Endodermal cell (in vitro differentiated cells): ENCODE measurements around the gene PRUNE1. TPM values are rescaled to one million over a fixed set of nuclear protein-coding genes. Genes with fewer than 3 reads are reported as not detected.

Experiments used
- DNase-seq: peaks from one replicate; pipeline ENCODE4 v3.0.0-alpha.2; 2017
- H3K27ac ChIP-seq: 2 replicates; pipeline ENCODE4 v1.5.1; 2013; ENCODE audit warnings: mild to moderate bottlenecking, low read depth, low read length, moderate library complexity
- H3K27me3 ChIP-seq: 2 replicates; pipeline ENCODE4 v1.6.1; 2013; ENCODE audit warnings: mild to moderate bottlenecking, low read length, moderate library complexity; ENCODE audit not compliant: insufficient read depth, control insufficient read depth, poor library complexity, severe bottlenecking
- H3K36me3 ChIP-seq: 2 replicates; pipeline ENCODE4 v1.7.0; 2013; ENCODE audit warnings: mild to moderate bottlenecking, low read length, moderate library complexity; ENCODE audit not compliant: control insufficient read depth, insufficient read depth
- H3K4me1 ChIP-seq: one replicate; pipeline ENCODE4 v1.7.0; 2013; ENCODE audit warnings: low read length; ENCODE audit not compliant: control insufficient read depth, insufficient read depth
- H3K4me3 ChIP-seq: 2 replicates; pipeline ENCODE4 v1.5.1; 2013; ENCODE audit warnings: mild to moderate bottlenecking, low read length, moderate library complexity
- H3K9ac ChIP-seq: 2 replicates; pipeline ENCODE4 v1.6.1; 2013; ENCODE audit warnings: mild to moderate bottlenecking, low read length, moderate library complexity; ENCODE audit not compliant: poor library complexity, severe bottlenecking; ENCODE audit errors: extremely low read depth
- H3K9me3 ChIP-seq: 2 replicates; pipeline ENCODE4 v1.6.1; 2013; ENCODE audit warnings: mild to moderate bottlenecking, low read length, moderate library complexity; ENCODE audit not compliant: control insufficient read depth
- H3K27ac Mint-ChIP-seq: 2 replicates; pipeline ENCODE4 v1.8.0; 2020; ENCODE audit warnings: mixed read lengths
- H3K27me3 Mint-ChIP-seq: 2 replicates; pipeline ENCODE4 v1.8.0; 2021; ENCODE audit warnings: mild to moderate bottlenecking, mixed read lengths; ENCODE audit not compliant: insufficient read depth
- H3K36me3 Mint-ChIP-seq: 2 replicates; pipeline ENCODE4 v1.8.0; 2020; ENCODE audit warnings: low read depth, mixed read lengths
- H3K4me1 Mint-ChIP-seq: 2 replicates; pipeline ENCODE4 v1.8.0; 2020; ENCODE audit warnings: mixed read lengths
- H3K4me3 Mint-ChIP-seq: 2 replicates; pipeline ENCODE4 v1.8.0; 2020; ENCODE audit warnings: mild to moderate bottlenecking, moderate library complexity, mixed read lengths
- H3K9me3 Mint-ChIP-seq: 2 replicates; pipeline ENCODE4 v1.8.0; 2020; ENCODE audit warnings: mild to moderate bottlenecking, mixed read lengths
- CTCF ChIP-seq: fragments of 200-600 bp; sonication (generic); conservative IDR thresholded peaks from 2 replicates; pipeline ENCODE4 v1.5.0; 2021; ENCODE audit warnings: antibody characterized with exemption, mild to moderate bottlenecking
- WGBS, 2 experiments: methylation state at CpG; one replicate each; pipeline versions ENCODE4 v1.1.5 to v1.1.7; 2013; ENCODE audit warnings: missing lambda C conversion rate in 2 of 2, mixed read lengths in 1 of 2; ENCODE audit not compliant: insufficient coverage in 1 of 2, insufficient read length in 1 of 2; 5-methylcytosine and 5-hydroxymethylcytosine counted together
- total RNA-seq, 2 donors: library from RNA; stranded (reverse); fragmentation: NEBNext Ultra II Directional in 1 of 2; extraction: Animal tissue kit (Norgen Biotek cat#: 25700) in 1 of 2; gene quantifications; 2 replicates in 1 of 2; 3 replicates in 1 of 2; pipeline ENCODE4 v1.2.1, GENCODE V29; 2021

PRUNE1 gene
- total RNA-seq, 2 donors from 2014 or later: 23.8 to 29.3 TPM

- H3K9ac ChIP-seq: no peak overlapping the region
- no peak overlapping the region for H3K27ac Mint-ChIP-seq
- no peaks in the 10 kb centered on the region for H3K9me3 Mint-ChIP-seq
Measured at GRCh38 chr1:150985179-150985825, 22.9 kb upstream of the PRUNE1 start.

GRCh38 chr1:150987924-150988323 lies 20.3 kb upstream of the PRUNE1 start:
- 80 to 90% methylated on average over 2 to 7 of the region's 7 CpGs for WGBS, 2 experiments
- no peak overlapping the region for H3K4me3 Mint-ChIP-seq

More at GRCh38 chr1:150985179-150985825, 22.9 kb upstream of the PRUNE1 start:
- no peaks in the 10 kb centered on the region for H3K27me3 Mint-ChIP-seq
- no peak overlapping the region for H3K4me3 Mint-ChIP-seq
- 88 to 100% methylated on average over 2 of the region's 2 CpGs for WGBS, 2 experiments
- no peak overlapping the region for H3K27ac ChIP-seq
- no peaks in the 10 kb centered on the region for H3K27me3 ChIP-seq
- DNase-seq: peak; percentile 66
- no peaks in the 10 kb centered on the region for H3K9me3 ChIP-seq
- peaks cover 8% of the 10 kb centered on the region for H3K4me1 ChIP-seq
- H3K4me3 ChIP-seq: no peak overlapping the region
- peaks cover 23% of the 10 kb centered on the region for H3K4me1 Mint-ChIP-seq
- H3K36me3 Mint-ChIP-seq: no peaks in the 10 kb centered on the region
- H3K36me3 ChIP-seq: no peaks in the 10 kb centered on the region
- no peak for TF ChIP-seq CTCF

GRCh38 chr1:150992626-150993025 lies 15.6 kb upstream of the PRUNE1 start:
- no peaks in the 10 kb centered on the region for H3K36me3 ChIP-seq

More at GRCh38 chr1:150987924-150988323, 20.3 kb upstream of the PRUNE1 start:
- Histone ChIP-seq H3K27ac (no peak overlapping the region), H3K27me3 (no peaks in the 10 kb centered on the region), H3K4me1 (no peaks in the 10 kb centered on the region), H3K9ac (no peak overlapping the region), H3K4me3 (no peak overlapping the region), H3K36me3 (no peaks in the 10 kb centered on the region), H3K9me3 (no peaks in the 10 kb centered on the region)
- TF ChIP-seq CTCF: no peak
- DNase-seq: no peak
- H3K36me3 Mint-ChIP-seq: no peaks in the 10 kb centered on the region
- no peaks in the 10 kb centered on the region for H3K9me3 Mint-ChIP-seq
- H3K27me3 Mint-ChIP-seq: no peaks in the 10 kb centered on the region
- no peak overlapping the region for H3K27ac Mint-ChIP-seq
- H3K4me1 Mint-ChIP-seq: peaks cover 7% of the 10 kb centered on the region

More at GRCh38 chr1:150992626-150993025, 15.6 kb upstream of the PRUNE1 start:
- 90 to 100% methylated on average over 3 to 4 of the region's 4 CpGs for WGBS, 2 experiments
- no peak overlapping the region for H3K4me3 ChIP-seq
- no peak for TF ChIP-seq CTCF
- no peaks in the 10 kb centered on the region for H3K9me3 Mint-ChIP-seq
- H3K4me1 ChIP-seq: peaks cover 2% of the 10 kb centered on the region
- no peak for DNase-seq
- no peaks in the 10 kb centered on the region for H3K36me3 Mint-ChIP-seq
- H3K4me3 Mint-ChIP-seq: no peak overlapping the region
- peaks cover 6% of the 10 kb centered on the region for H3K4me1 Mint-ChIP-seq
- no peaks in the 10 kb centered on the region for H3K27me3 ChIP-seq
- no peak overlapping the region for H3K9ac ChIP-seq
- H3K27ac Mint-ChIP-seq: no peak overlapping the region
- no peaks in the 10 kb centered on the region for H3K9me3 ChIP-seq
- H3K27ac ChIP-seq: no peak overlapping the region
- H3K27me3 Mint-ChIP-seq: no peaks in the 10 kb centered on the region
